HEK293 (cell line): ENCODE results near the gene TGDS.

Source experiments
- TF ChIP-seq, protein P1 (sequence below): fragments of 450-650 bp; formaldehyde crosslinking; IDR thresholded peaks from 2 replicates; pipeline ENCODE4 v1.5.1; 2016; ENCODE audit warnings: missing biosample characterization, missing genetic modification characterization
- TF ChIP-seq, protein P2 (sequence below): fragments of 450-650 bp; formaldehyde crosslinking; IDR thresholded peaks from 2 replicates; pipeline ENCODE4 v1.5.1; 2016; ENCODE audit warnings: missing biosample characterization, missing genetic modification characterization, low read depth

DNA sequence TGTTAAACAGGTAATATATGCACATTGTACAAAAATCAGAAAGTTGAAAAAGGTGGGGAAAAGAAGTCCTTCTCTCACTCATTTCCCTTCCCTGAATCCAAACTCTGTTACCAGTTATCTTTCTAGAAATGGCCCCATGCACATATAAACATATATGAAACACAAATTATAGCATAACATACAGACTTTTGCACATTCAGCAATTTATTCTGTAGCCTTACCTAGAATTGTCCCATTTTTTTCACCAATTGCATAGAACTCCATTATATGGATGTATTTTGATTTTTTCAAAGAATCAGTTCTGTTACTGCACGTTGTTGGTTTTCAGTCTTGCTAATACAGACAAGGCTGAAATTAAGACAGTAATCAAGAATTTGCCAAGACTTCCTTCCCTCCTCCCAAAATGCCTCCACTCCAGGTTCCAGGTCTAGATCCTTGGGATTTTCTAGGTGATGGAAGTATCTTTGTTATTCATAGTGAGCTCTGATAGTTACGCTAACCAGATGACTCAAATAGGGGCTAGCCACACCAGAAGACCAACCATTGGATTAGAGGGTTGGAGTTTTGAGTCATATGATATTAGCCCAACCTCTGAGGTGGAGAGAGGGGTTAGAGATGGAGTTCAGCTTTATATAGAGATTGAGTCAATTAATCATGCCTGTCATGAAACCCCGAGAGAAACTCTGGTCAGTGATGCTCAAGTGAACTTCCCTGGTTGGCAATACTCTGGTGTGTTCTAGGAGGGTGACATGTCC is 36.5 kb upstream of the TGDS start:
- TF ChIP-seq, protein P1, sequence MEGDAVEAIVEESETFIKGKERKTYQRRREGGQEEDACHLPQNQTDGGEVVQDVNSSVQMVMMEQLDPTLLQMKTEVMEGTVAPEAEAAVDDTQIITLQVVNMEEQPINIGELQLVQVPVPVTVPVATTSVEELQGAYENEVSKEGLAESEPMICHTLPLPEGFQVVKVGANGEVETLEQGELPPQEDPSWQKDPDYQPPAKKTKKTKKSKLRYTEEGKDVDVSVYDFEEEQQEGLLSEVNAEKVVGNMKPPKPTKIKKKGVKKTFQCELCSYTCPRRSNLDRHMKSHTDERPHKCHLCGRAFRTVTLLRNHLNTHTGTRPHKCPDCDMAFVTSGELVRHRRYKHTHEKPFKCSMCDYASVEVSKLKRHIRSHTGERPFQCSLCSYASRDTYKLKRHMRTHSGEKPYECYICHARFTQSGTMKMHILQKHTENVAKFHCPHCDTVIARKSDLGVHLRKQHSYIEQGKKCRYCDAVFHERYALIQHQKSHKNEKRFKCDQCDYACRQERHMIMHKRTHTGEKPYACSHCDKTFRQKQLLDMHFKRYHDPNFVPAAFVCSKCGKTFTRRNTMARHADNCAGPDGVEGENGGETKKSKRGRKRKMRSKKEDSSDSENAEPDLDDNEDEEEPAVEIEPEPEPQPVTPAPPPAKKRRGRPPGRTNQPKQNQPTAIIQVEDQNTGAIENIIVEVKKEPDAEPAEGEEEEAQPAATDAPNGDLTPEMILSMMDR (tag by site-specific recombination), result no peak
- TF ChIP-seq, protein P2, sequence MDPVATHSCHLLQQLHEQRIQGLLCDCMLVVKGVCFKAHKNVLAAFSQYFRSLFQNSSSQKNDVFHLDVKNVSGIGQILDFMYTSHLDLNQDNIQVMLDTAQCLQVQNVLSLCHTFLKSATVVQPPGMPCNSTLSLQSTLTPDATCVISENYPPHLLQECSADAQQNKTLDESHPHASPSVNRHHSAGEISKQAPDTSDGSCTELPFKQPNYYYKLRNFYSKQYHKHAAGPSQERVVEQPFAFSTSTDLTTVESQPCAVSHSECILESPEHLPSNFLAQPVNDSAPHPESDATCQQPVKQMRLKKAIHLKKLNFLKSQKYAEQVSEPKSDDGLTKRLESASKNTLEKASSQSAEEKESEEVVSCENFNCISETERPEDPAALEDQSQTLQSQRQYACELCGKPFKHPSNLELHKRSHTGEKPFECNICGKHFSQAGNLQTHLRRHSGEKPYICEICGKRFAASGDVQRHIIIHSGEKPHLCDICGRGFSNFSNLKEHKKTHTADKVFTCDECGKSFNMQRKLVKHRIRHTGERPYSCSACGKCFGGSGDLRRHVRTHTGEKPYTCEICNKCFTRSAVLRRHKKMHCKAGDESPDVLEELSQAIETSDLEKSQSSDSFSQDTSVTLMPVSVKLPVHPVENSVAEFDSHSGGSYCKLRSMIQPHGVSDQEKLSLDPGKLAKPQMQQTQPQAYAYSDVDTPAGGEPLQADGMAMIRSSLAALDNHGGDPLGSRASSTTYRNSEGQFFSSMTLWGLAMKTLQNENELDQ (tag by site-specific recombination), result no peak
